ENCODE results near the gene RECQL5. TPM values are rescaled to one million over a fixed set of nuclear protein-coding genes. Genes with fewer than 3 reads are reported as not detected.

The RECQL5 gene
- polyA plus RNA-seq, 12 donors: 12.3 to 36.8 (median 16.4) TPM; not detected in 1

- DNase-seq: no peak
Measured at GRCh38 chr17:75691371-75691791, 24.4 kb upstream of the RECQL5 start.

- no peak for DNase-seq
Measured at GRCh38 chr17:75689441-75689873, 22.5 kb upstream of the RECQL5 start.

- no peak for DNase-seq
Measured at GRCh38 chr17:75688209-75688825, 21.4 kb upstream of the RECQL5 start.

GRCh38 chr17:75685499-75685898 lies 18.5 kb upstream of the RECQL5 start:
- DNase-seq: no peak

- no peak for DNase-seq
Measured at GRCh38 chr17:75684924-75685323, 18.0 kb upstream of the RECQL5 start.

- DNase-seq: no peak
Measured at GRCh38 chr17:75684249-75684648, 17.3 kb upstream of the RECQL5 start.

- DNase-seq: no peak
Measured at GRCh38 chr17:75683583-75683982, 16.6 kb upstream of the RECQL5 start.

GRCh38 chr17:75681289-75681688 lies 14.3 kb upstream of the RECQL5 start:
- DNase-seq: no peak

GRCh38 chr17:75680431-75680830 lies 13.5 kb upstream of the RECQL5 start:
- DNase-seq: no peak

GRCh38 chr17:75679706-75680211 lies 12.8 kb upstream of the RECQL5 start:
- no peak for DNase-seq

- DNase-seq: no peak
Measured at GRCh38 chr17:75676461-75676860, 9.5 kb upstream of the RECQL5 start.

GRCh38 chr17:75673487-75673886 lies 6.5 kb upstream of the RECQL5 start:
- no peak for DNase-seq

GRCh38 chr17:75672011-75672410 lies 5.1 kb upstream of the RECQL5 start:
- no peak for DNase-seq

- DNase-seq: no peak
Measured at GRCh38 chr17:75670868-75671267, 3.9 kb upstream of the RECQL5 start.

- no peak for DNase-seq
Measured at GRCh38 chr17:75668489-75668888, 1.5 kb upstream of the RECQL5 start.

GRCh38 chr17:75667825-75668224 lies 871 bp upstream of the RECQL5 start:
- DNase-seq: no peak

- DNase-seq: no peak
Measured at GRCh38 chr17:75665981-75666380, 973 bp downstream of the RECQL5 start.

GRCh38 chr17:75664099-75664549 lies 2.8 kb downstream of the RECQL5 start:
- DNase-seq: no peak

GRCh38 chr17:75662511-75662910 lies 4.4 kb downstream of the RECQL5 start:
- no peak for DNase-seq

GRCh38 chr17:75661531-75661930 lies 5.4 kb downstream of the RECQL5 start:
- no peak for DNase-seq

- DNase-seq: no peak
Measured at GRCh38 chr17:75658237-75658636, 8.7 kb downstream of the RECQL5 start.

GRCh38 chr17:75654176-75654575 lies 12.8 kb downstream of the RECQL5 start:
- DNase-seq: no peak

- DNase-seq: no peak
Measured at GRCh38 chr17:75652934-75653549, 13.9 kb downstream of the RECQL5 start.

- no peak for DNase-seq
Measured at GRCh38 chr17:75652341-75652740, 14.6 kb downstream of the RECQL5 start.
